ENCODE data around the gene PCDHGB6.
A peak's percentile ranks its signal among the peaks of the same experiment; 100 is the strongest.
"Not testable (repeated sequence)": the region's sequence is repeated elsewhere in the genome, so short reads cannot be mapped to it uniquely, and the experiment has no call there.

Gene PCDHGB6

GRCh38 chr5:141407790-141408505, at the start of gene PCDHGB6:
PCDHGB6 (plus strand) TSS chr5:141408021; CDS start chr5:141408203, 182 bp downstream.
- peak; percentile 26 for DNase-seq (ENCODE audit: low read depth)

DNA sequence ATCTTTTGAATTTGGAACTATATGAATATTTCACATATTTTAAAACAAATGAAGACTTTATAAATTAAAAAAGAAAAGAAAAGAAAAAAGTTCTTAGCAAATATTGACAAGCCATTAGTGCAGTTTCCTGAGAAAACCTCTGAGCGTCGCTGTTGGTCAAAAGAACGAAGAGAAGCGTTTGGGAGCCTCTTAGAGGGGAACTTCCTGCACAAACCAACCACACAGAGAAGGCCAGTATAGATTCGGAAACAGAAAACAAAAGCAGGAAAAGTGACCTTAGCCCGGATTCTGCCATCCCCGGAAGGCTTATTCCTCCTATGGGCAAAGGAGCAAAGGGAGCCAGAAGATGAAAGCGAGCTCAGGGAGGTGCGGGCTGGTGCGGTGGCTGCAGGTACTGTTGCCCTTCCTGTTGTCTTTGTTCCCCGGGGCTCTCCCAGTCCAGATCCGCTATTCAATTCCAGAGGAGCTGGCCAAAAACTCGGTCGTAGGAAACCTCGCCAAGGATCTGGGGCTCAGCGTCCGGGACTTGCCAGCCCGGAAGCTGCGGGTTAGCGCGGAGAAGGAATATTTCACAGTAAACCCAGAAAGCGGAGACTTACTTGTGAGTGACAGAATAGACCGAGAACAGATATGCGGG, 47.9 kb upstream of the PCDHGB6 start, which contains the start of gene PCDHGB2:
TSS of gene PCDHGB2 (plus strand) at position 205 of the 637 bp plus-strand sequence. CDS start at position 347, 142 bp downstream.
- peak; percentile 25 for DNase-seq (ENCODE audit: low read depth)

- DNase-seq (ENCODE audit: low read depth), result no peak
Observed at GRCh38 chr5:141360685-141361084, 47.1 kb upstream of the PCDHGB6 start.

DNA sequence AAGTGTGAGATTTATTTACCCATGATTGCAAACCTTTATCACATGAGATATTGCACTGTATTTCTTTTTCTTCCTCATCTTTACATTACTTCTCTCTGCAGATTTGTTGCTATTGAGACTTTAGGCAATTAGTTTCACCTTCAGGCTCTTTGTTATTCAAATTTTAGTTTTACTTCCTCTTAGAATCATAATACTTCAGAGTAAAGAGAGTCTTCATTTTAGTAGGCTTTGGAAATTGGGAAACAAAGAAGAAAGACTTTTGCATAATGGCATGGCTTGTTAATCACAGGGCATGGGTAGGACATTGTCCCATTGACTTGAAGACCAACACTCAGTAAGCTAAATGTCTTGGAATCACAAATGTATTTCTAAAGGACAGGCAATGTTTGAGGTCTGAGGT, 45.1 kb upstream of the PCDHGB6 start:
- DNase-seq (ENCODE audit: low read depth), result no peak

GRCh38 chr5:141363952-141364660, 43.7 kb upstream of the PCDHGB6 start, which contains the start of gene PCDHGA5:
PCDHGA5 (plus strand) TSS chr5:141364162; CDS start chr5:141364331, 169 bp downstream.
- DNase-seq (ENCODE audit: low read depth), result no peak

GRCh38 chr5:141366016-141366896, 41.6 kb upstream of the PCDHGB6 start:
- no peak for DNase-seq (ENCODE audit: low read depth)

- DNase-seq (ENCODE audit: low read depth), result peak; percentile 52
Observed at GRCh38 chr5:141369994-141370848, 37.6 kb upstream of the PCDHGB6 start, which contains the start of gene PCDHGB3. PCDHGB3 (plus strand) TSS chr5:141370242; CDS start chr5:141370395, 153 bp downstream.

GRCh38 chr5:141371572-141372475, 36.0 kb upstream of the PCDHGB6 start:
- no peak for DNase-seq (ENCODE audit: low read depth)

- no peak for DNase-seq (ENCODE audit: low read depth)
Observed at GRCh38 chr5:141373673-141374317, 34.0 kb upstream of the PCDHGB6 start, which contains the start of gene PCDHGA6. PCDHGA6 (plus strand) TSS chr5:141373891; CDS start chr5:141374084, 193 bp downstream.

DNA sequence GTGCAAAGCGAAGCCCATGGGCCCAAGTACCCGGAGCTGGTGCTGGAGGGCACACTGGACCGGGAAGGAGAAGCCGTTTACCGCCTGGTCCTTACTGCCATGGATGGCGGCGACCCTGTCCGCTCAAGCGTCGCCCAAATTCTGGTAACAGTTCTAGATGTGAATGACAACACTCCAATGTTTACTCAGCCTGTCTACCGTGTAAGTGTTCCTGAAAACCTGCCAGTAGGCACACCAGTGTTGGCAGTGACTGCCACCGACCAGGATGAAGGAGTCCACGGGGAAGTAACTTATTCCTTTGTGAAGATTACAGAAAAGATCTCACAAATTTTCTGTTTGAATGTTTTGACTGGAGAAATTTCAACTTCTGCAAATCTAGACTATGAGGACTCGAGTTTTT, 33.2 kb upstream of the PCDHGB6 start:
- no peak for DNase-seq (ENCODE audit: low read depth)

- not testable (repeated sequence) for DNase-seq (ENCODE audit: low read depth)
Observed at GRCh38 chr5:141375444-141376155, 32.2 kb upstream of the PCDHGB6 start.

- DNase-seq (ENCODE audit: low read depth), result peak; percentile 17
Observed at GRCh38 chr5:141382469-141383294, 25.1 kb upstream of the PCDHGB6 start, which contains the start of gene PCDHGA7. PCDHGA7 (plus strand) TSS chr5:141382742; CDS start chr5:141382900, 158 bp downstream.

GRCh38 chr5:141383345-141383744, 24.5 kb upstream of the PCDHGB6 start:
- DNase-seq (ENCODE audit: low read depth), result no peak

- no peak for DNase-seq (ENCODE audit: low read depth)
Observed at GRCh38 chr5:141384471-141385267, 23.2 kb upstream of the PCDHGB6 start.

DNA sequence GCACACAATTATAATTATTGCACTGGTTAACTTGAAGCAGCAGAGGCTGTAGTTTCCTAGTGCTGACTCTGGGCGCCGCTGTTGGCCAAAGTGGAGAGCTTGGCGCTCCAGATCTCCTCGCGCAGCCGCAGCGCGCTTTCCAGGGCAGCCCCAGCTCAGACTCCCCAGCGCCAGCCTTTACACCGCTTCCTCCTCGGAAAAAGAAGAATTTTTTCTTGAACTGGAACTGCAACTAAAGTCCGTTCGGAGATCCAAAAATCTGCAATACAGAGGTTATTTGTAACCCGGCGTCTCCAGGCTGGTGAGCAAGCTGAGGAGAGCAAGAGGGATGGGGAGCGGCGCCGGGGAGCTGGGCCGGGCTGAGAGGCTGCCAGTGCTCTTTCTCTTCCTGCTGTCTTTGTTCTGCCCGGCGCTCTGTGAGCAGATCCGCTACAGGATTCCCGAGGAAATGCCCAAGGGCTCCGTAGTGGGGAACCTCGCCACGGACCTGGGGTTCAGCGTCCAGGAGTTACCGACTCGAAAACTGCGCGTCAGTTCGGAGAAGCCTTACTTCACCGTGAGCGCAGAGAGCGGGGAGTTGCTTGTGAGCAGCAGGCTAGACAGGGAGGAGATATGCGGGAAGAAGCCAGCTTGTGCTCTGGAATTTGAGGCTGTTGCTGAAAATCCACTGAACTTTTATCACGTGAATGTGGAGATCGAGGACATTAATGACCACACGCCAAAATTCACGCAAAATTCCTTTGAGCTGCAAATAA, 20.1 kb upstream of the PCDHGB6 start, which contains the start of gene PCDHGB4:
TSS of gene PCDHGB4 (plus strand) at position 142 of the 755 bp plus-strand sequence. CDS start at position 329, 187 bp downstream.
- peak; percentile 13 for DNase-seq (ENCODE audit: low read depth)
